Measurements from ENCODE around the gene CRABP2.

- TF ChIP-seq, protein P1, sequence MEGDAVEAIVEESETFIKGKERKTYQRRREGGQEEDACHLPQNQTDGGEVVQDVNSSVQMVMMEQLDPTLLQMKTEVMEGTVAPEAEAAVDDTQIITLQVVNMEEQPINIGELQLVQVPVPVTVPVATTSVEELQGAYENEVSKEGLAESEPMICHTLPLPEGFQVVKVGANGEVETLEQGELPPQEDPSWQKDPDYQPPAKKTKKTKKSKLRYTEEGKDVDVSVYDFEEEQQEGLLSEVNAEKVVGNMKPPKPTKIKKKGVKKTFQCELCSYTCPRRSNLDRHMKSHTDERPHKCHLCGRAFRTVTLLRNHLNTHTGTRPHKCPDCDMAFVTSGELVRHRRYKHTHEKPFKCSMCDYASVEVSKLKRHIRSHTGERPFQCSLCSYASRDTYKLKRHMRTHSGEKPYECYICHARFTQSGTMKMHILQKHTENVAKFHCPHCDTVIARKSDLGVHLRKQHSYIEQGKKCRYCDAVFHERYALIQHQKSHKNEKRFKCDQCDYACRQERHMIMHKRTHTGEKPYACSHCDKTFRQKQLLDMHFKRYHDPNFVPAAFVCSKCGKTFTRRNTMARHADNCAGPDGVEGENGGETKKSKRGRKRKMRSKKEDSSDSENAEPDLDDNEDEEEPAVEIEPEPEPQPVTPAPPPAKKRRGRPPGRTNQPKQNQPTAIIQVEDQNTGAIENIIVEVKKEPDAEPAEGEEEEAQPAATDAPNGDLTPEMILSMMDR (IDR thresholded peaks at IDR 0.05) = no peak
- no peak for TF ChIP-seq POLR2A (IDR thresholded peaks at IDR 0.05)
Measured at GRCh38 chr1:156752843-156753482, 47.6 kb upstream of the CRABP2 start.

Data from body of pancreas (tissue), 4 donors.